ENCODE results near the gene RUNX2. TPM values are rescaled to one million over a fixed set of nuclear protein-coding genes. Genes with fewer than 3 reads are reported as not detected.

Gene RUNX2
- total and polyA plus RNA-seq, 2 of the 8 experiments (the other 6 are each of a cell fraction or from before 2014, with no cell fraction given), result 0.26 to 1.2 TPM

DNA sequence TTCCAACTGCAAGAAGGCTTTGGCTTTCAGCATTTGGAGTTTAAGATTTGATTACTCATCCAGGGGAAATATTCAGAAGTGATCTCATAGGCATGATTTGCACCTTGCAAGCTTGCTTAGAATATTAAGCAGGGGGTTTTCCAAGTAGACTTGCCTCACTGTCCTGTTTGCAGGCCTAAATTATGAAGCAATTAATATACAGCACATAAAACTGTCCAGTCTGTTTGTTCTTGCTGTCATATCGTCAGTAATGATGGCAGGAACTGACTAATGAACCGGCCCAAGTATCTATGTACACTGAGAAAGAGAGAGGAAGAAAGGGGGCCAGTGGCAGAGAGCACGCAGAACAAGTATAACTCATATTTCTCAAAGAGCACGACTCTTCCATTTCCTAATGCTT is 262.1 kb downstream of the RUNX2 start:
- no peak overlapping the region for H2BK15ac ChIP-seq (ENCODE audit: low read length)
- no peak overlapping the region for H3K56ac ChIP-seq (replicated peaks; ENCODE audit: insufficient read length, low read depth, low read length)
- TF ChIP-seq JUND (IDR thresholded peaks at IDR 0.05; ENCODE audit: low read length) (no peak), RBBP5 (IDR thresholded peaks at IDR 0.05; ENCODE audit: borderline replicate concordance, low read depth, low read length) (no peak), ZNF274 (IDR thresholded peaks at IDR 0.05; ENCODE audit: borderline replicate concordance, extremely low read depth, low read length) (no peak), ASH2L (IDR thresholded peaks at IDR 0.05; ENCODE audit: low read length) (no peak), KDM4A (IDR thresholded peaks at IDR 0.05; ENCODE audit: low read depth, low read length, severe bottlenecking) (no peak), JUN (IDR thresholded peaks at IDR 0.05; ENCODE audit: low read depth, low read length) (no peak), PHF8 (conservative IDR thresholded peaks at IDR 0.05; ENCODE audit: low read depth, low read length) (no peak), BACH1 (IDR thresholded peaks at IDR 0.05; ENCODE audit: low read length) (no peak), SUZ12 (IDR thresholded peaks at IDR 0.05; ENCODE audit: low read length) (no peak), HDAC2 (IDR thresholded peaks at IDR 0.05; ENCODE audit: borderline replicate concordance in 1 of 2, low read depth in 2 of 2, low read length in 2 of 2) (no peak)
- H3K23ac ChIP-seq (ENCODE audit: insufficient read length), result no peak overlapping the region
- H3K27ac ChIP-seq (ENCODE audit: low read depth, low read length), result no peak overlapping the region
- H3K9ac ChIP-seq (replicated peaks in 1 of 4; ENCODE audit: extremely low read depth in 1 of 4, low read depth in 3 of 4, low read length in 3 of 4), result no peak overlapping the region
- H3K36me3 ChIP-seq (ENCODE audit: control insufficient read depth in 2 of 4, insufficient read depth in 4 of 4, low read length in 3 of 4), result no peaks in the 10 kb centered on the region
- H3K27me3 ChIP-seq (replicated peaks in 1 of 4; ENCODE audit: control insufficient read depth in 3 of 4, extremely low read depth in 1 of 4, insufficient read depth in 3 of 4, low read length in 3 of 4), result no peaks in the 10 kb centered on the region; a peak in 1 of 7 replicates
- no peak overlapping the region for H2AK5ac ChIP-seq (ENCODE audit: low read depth, low read length)
- H3K23me2 ChIP-seq (ENCODE audit: low read depth, low read length), result no peaks in the 10 kb centered on the region
- H4K91ac ChIP-seq (replicated peaks; ENCODE audit: insufficient read length, low read length), result no peak overlapping the region
- no peaks in the 10 kb centered on the region for H3K9me3 ChIP-seq (ENCODE audit: insufficient read depth in 2 of 2, low read depth in 1 of 2, low read length in 1 of 2)
- ChIA-PET POLR2A (ENCODE audit: partially characterized antibody) (no interaction called here), CTCF (ENCODE audit: partially characterized antibody) (interaction anchor here (1.1 kb wide), 1 partner anchor 89 kb away, joined by 3 read pairs; no protein-coding TSS in a partner anchor)
- H3K4me3 ChIP-seq (ENCODE audit: extremely low read depth in 1 of 4, insufficient read depth in 2 of 4, low read depth in 3 of 4, low read length in 4 of 4), result no peak overlapping the region
- H2BK120ac ChIP-seq (replicated peaks; ENCODE audit: low read depth, low read length), result no peak overlapping the region
- H3K4me1 ChIP-seq (replicated peaks in 1 of 4; ENCODE audit: control insufficient read depth in 3 of 4, insufficient read depth in 4 of 4, low read length in 3 of 4), result no peaks in the 10 kb centered on the region
- no peak overlapping the region for H4K5ac ChIP-seq (ENCODE audit: insufficient read length, low read depth, low read length)
- no peak overlapping the region for H2BK5ac ChIP-seq (ENCODE audit: low read depth, low read length)
- no peak overlapping the region for H3K14ac ChIP-seq (ENCODE audit: insufficient read length)
- DNase-seq (ENCODE audit: low read depth in 1 of 2, low spot score in 2 of 2) (peak in 1 of 2 experiments; percentile 10), FAIRE-seq (no peak)
- H3K4ac ChIP-seq (replicated peaks; ENCODE audit: insufficient read length, low read depth, low read length), result no peak overlapping the region
- no peak overlapping the region for H2BK20ac ChIP-seq (ENCODE audit: low read length)
- H2AFZ ChIP-seq (ENCODE audit: low read length), result no peak overlapping the region
- H2BK12ac ChIP-seq (ENCODE audit: low read depth, low read length), result no peak overlapping the region
- no peaks in the 10 kb centered on the region for H4K20me1 ChIP-seq (replicated peaks in 1 of 2; ENCODE audit: control insufficient read depth in 1 of 2, insufficient read depth in 2 of 2, low read length in 2 of 2)
- H3K79me2 ChIP-seq (ENCODE audit: control insufficient read depth in 1 of 2, insufficient read depth in 2 of 2, low read length in 2 of 2), result no peaks in the 10 kb centered on the region
- H3K4me2 ChIP-seq (ENCODE audit: insufficient read depth in 1 of 2, low read depth in 2 of 2, low read length in 2 of 2), result no peak overlapping the region
- no peak overlapping the region for H3K18ac ChIP-seq (ENCODE audit: extremely low read depth, low read length)
- no peak overlapping the region for H4K8ac ChIP-seq (ENCODE audit: extremely low read depth, insufficient read depth, low read length)
- 94% methylated on average over 4 of the region's 4 CpGs; no CpG with 5 or more reads in 1 of the 2 experiments for whole genome bisulfite sequencing, 2 experiments (ENCODE audit: extremely low coverage in 1 of 2, insufficient coverage in 1 of 2, insufficient read length in 1 of 2, insufficient replicate concordance in 2 of 2, low coverage in 1 of 2, low lambda C conversion rate in 2 of 2, missing lambda C conversion rate in 1 of 2)
- H3K79me1 ChIP-seq (ENCODE audit: low read depth, low read length), result no peaks in the 10 kb centered on the region

Measured in H1 (cell line).